DMS153 treated with DMSO at 0.1 percent for 48 hours (cell line): Measurements from ENCODE around the gene CEBPG.

Source experiments
- DNase-seq: peaks from one replicate; lab custom pipeline; 2025; ENCODE audit not compliant: unreplicated experiment; lab: John Stamatoyannopoulos, UW

CEBPG gene

DNA sequence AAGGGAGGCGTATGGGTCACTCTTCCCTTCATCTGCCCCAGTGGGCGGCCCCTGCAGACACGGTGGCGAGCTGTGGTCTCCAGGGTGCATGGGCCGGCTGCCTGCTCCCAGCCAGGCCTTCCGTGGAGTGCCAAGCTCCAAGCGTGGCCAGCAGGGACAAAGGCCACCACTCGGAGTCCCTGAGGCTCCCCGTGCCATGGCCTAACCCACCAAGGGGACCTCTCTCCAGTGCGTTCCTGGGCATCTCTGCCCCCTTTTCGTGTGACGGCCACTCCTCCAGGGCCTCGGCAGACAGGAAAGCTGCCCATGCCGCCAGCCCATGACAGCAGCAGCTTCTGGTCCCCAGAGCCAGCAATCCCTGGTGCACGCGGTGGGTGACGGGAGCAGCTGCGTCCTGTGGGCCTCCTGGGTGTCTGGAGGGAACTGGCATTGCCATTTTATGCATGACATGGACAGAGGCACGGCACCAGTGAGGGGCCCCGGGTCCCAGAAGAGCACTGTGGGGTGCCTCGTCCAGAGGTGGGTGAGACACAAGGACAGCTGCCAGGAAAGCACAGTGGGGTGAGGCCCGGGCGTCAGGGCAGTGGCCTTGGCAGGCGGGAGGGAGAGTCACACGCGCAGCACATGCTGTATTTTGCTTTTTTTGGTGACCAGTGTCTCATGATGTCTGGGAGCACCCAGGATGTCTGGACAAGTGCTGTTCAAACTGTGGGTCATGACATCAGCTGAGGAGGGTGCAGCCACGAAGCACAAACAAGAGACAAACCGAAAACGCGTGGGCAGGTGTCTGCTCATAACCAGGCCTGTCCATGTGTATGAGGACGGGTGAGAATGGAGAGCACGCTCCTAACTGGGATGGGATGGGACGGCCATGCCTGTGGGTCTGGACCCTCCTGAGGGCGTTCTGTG is 32.3 kb downstream of the CEBPG start:
- DNase-seq, result no peak

DNA sequence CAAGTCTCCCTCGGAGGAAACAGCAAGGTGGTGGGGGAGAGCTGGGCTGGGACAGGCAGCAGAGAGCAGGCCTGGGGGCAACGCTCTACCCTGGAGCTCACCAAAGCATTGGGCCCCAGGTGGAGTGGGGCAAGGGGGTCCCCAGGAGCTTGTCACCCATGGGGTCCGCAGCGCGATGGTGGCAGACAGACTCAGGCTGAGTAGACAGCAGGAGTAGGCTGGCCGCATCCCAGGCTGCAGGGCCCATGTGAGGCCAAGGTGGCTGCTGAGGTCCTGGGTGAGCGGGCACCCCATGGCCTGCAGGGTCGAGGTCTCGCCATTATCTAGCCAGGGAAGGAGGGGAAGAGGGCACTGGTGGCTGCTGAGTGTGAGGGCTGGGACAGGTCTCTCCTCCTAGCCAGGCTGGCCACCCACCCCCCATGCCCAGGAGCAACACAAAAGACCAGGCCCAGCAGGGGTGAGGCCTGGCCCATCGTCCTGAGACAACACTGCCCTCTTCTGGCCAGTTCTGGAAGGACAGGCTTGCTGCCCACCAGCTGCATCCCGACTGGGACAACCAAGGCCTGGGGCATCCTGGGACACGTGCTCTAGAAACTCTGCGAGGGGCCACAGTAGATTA is 33.1 kb downstream of the CEBPG start:
- peak; percentile 23 for DNase-seq

DNA sequence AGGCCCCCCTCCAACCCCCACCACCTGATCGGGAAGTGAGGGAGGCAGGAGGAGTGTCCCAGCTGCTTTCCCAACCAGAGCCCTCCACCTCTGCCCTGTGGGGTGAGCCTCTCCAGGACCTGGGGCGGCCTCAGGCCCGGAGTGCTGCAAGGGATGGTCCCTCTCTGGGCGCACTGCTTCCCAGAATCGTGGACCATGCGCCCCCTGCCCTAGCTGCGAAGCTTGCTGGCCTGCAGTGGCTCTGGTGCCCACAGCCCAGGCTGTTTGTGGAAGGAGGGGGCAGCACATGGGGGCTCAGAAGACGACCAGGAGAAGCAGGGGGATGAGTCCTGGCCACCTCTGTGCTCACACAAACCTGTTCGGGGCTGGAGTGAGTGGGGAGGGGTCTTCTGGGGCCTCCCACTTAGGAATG is 33.6 kb downstream of the CEBPG start:
- DNase-seq, result no peak

DNA sequence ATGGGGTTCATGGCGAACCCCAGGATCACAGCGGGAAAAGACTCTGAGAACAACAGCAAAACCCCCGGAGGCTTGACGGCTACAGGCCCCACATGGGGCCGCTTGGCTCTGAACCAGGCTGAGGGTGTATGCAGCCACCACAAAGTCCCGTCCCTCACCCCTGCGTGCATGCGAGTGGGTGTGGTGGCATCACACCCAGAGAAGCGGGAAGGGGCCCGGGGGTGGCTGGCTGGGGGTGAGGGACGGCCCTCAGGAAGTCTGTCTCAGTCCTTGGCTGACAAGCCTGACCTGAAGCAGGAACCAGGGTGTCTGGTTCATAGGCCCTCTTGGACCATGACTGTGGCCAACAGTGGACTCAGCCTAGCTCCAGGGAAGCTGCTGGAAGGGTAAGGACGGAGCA is 34.2 kb downstream of the CEBPG start:
- no peak for DNase-seq

DNA sequence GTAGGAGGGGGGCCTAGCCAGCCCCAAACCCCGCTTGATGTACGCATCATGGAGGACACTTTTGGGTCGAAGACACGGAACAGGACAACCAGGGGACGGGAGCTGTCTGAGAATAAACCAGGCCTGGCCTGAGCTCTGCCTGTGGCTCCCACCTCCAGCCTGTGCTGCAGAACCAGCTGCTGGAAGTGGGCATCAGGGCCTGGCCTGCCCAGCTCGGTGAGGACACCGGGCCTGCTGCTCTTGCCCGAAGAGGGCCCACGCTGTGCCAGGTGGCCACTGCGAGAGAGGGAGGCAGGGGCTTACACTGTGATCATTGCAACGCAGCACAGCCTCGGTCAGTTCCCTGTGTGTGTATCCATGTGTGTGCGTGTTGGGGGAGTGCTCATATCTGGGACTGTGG is 34.6 kb downstream of the CEBPG start:
- DNase-seq, result no peak

DNA sequence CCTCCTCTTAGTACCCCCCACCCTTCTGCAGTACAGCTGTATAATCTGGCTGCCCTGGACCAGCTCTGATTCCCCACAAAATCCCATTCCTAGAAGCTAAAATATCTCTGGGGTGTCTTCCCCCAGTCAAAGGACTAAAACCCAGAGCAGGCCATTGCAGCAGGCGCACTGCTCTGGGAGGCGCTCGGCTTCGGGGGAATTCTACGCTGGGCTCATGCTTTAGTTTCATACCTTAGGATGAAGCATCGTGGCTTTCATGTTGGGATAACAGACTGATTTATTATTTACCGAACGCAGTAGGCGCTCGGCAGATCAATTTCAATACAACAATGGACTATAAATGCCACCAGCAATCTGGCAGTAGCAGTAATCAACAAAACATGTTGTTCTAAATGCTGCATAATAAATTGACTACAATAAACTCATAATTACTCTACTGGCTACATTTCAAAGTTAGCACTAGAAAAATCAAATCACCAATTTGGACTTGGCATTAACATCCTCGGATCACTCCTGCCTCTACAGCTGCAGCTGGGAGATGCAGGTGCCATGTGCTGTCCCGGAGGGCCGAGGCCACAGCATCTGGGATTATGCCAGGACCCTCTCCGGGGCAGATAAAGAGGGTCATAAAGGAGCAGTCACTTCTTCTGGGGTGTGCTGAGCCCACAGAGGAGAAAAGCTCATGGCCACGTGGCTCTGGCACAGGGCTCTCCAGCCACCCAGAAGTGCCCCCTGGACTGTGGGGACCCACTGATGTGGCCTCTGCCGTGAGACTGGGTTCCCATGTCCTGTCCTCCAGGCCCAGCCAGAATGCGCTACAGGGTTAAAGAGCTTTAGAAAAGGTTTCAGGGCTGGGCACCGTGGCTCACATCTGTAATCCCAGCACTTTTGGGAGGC is 35.3 kb downstream of the CEBPG start:
- DNase-seq, result no peak

DNA sequence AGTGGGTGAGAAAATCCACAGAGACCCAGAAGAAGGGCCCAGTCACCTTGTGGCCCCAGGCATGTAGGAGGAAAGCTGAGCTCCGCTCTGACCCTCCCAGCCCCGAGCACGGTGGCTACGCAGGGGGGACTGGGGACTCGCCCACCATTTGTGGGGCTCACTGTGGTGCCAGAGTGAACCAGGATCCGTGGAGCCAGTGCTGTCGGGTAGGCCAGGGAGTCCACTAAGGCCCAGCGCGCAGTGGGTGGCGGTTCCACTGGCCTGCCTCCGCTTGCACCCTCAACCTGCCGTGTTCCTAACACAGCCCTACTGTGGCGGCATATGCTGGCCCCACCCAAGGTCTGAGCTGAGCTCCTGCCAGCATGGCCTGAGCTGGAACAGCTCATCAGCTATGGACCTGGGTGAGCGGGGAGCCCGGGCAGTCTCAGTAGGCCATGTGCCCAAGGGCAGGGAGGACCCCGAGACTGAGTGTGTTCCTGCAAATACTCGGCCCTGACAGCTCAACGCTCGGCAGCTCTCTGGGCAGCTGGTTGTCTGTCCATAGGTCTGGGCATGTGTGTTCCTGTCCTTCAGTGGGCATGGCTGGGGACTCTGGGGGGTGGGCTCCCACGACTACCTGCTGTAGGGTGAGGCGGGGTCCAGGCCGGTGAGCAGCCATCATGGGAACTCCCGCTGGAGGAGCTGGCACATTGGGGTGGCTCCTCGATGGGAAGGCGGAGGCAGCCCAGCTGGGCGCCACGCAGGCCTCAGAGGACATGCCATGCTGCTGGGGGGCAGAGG is 36.6 kb downstream of the CEBPG start:
- DNase-seq, result no peak

DNA sequence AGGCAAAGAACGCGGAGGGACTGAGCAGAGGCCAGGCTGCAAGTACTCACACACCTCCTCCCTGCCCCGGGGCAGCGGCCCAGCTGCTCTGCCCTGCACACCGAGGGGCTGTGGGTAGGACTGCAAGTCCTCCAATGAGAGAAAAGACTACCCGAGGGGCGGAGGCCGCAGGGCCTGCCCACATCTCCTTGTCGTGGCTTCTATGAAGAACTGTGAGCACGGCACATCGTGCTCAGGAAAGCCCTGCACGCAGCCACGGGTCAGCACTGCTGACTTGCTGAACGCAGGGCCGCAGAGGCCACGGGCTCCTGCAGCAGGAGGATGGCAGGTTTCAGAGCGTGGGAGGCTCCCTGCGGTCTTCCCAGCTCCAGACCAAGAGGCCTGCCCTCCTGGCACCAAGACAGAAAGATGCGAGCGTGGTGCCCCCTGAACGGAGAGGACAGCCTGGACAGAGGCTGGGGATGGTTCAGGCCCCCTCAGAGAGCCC is 37.4 kb downstream of the CEBPG start:
- no peak for DNase-seq

DNA sequence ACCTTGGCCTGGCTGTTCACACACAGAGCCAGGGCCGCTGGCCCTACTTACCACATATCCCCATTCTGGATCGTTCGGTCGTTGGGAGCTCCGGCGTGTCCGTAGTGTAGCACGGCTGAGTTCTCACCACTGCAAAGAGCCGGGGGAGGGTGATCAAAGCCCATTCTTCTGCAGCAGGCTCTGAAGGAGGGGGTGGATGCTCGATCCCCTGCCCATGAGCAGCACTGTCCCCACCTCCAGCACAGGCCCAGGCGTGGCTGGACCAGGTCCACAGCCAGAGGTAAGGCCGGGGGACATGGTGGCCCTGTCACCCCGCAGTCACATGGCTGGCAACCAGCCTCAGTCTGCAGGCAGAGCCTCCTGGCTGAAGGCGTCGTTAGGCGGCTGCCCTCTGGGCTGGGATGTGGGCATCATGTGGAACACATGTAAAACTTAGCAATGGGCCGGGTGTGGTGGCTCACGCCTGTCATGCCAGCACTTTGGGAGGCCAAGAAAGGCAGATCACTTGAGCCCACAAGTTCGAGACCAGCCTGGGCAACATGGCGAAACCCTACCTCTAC is 38.2 kb downstream of the CEBPG start:
- DNase-seq, result no peak

DNA sequence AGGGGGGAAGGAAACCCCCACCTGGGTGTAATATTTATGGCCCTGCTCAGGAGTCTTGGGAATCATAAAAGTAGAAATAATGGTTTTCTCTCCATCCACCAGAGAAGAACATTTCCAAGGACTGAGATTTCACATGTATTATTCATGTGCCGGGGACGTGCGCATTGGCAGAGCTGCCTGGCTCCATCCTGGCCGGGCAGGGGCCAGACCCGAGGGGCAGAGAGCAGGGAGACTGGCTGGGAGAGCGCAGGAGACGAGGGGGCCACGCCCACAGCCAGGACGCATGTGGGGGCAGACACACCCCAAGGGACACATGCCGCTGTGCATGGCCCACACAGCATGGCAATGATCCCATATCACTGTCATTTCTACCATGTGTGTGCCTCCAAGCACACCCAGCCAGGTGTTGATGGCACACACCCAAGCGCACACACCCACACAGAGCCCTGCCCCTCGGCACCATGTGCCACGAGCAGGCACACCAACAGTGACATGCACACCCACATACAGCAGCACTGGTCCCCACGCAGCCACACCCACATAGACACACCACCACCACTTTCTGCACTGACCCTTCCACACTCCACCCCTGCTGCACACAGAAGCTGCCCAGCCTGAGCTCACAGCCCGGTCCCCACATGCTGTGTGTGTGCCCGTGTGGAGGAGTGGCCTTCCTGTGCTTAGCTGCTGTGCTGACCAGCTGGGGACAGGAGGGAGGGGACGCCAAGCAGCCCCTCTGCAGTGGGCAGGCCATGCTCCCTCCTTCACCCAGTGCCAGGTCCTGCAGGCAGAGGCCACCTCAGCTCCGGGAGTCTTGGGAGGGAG is 39.3 kb downstream of the CEBPG start:
- DNase-seq, result no peak

DNA sequence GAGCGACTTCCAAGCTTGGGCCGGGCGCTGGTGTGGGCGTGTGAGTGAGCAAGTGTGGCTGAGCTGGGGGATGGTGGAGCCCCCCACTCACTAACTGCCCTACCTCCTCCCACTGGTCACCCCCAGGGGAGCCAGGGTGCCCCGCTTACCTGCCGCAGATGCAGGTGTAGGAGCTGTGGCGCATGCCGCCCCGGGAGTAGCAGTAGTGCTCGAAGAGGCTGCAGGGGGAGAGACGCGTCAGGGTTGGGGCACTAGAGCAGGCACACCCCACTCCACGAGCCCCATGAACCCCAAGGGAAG is 39.9 kb downstream of the CEBPG start:
- DNase-seq, result no peak

DNA sequence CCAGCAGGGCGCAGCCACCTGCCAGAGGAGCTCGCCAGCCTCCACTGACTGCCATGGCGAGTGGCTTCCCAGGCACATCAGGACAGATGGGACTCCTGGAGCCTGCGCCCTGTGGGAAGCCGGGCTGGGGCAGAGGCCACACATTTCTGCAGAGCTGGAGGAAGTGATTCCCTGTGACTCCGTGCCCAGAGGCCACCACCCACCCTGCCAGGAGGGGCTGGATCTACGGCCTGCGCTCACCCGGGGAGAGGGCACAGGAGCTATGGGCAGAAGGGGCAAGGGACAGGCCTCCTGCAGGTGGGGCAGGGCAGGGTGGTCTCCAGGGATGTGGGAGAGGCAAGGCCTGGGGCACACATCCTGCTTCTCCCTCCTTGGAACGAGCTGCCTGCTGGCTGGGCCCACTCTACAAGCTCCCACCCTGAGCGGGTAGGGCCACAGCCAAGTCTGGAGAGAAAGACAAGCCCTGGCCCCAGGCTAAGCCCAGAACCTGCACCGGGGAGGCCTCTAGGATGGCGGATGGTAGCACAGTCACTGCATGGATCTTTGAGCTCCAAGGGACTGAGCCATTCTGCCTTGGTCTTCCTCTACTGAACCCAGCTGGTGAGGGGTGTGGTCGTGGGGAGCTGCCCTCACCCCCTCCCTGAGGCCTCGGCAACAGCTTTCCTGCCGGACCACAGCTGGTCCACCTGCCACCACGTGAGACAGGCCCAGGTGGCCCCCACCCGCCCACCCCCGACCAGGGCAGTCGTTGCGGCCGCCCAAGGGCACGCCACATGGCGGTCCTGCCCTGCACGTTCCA is 40.6 kb downstream of the CEBPG start:
- no peak for DNase-seq

DNA sequence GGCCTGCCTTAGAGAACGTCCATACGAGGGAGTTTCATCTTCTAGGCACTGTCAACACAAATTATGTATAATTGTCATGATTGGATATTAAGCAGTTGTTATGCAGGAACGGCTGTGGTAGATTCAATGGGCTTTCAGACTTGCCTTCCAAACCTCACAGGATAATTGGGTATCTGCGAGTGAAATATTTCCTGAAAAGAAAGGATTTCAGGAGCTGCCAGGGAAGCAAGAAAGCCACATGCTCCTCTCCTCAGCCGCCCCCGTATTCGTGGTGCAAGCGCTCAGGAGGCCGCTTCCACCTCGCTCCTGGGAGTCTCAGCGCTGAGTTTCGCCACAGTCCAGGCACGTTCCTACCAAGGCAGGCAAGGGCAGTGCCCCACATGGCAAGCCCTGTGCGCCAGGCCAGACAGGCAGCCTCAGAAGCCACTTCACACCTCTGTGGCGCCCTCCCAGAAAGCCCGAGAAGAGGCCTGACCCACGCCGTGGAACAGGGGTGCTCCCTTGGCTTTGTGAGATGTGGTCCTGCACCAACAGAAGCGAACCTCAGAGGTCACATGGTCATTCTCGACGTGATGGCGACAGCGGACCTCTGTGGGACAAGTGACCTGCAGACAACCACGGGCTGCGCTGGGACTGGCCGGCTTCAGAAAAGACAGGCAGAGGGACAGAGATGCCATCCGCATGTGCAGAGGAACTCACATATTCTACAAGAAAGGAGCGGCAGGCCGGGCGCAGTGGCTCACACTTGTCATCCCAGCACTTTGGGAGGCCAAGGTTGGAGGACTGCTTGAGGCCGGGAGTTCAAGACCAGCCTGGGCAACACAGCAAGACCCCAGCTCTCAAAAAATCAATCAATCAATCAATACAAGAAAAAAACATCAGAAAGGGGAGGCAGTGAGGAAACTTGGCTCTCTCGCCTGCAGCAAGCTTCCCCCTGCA is 41.4 kb downstream of the CEBPG start:
- no peak for DNase-seq

DNA sequence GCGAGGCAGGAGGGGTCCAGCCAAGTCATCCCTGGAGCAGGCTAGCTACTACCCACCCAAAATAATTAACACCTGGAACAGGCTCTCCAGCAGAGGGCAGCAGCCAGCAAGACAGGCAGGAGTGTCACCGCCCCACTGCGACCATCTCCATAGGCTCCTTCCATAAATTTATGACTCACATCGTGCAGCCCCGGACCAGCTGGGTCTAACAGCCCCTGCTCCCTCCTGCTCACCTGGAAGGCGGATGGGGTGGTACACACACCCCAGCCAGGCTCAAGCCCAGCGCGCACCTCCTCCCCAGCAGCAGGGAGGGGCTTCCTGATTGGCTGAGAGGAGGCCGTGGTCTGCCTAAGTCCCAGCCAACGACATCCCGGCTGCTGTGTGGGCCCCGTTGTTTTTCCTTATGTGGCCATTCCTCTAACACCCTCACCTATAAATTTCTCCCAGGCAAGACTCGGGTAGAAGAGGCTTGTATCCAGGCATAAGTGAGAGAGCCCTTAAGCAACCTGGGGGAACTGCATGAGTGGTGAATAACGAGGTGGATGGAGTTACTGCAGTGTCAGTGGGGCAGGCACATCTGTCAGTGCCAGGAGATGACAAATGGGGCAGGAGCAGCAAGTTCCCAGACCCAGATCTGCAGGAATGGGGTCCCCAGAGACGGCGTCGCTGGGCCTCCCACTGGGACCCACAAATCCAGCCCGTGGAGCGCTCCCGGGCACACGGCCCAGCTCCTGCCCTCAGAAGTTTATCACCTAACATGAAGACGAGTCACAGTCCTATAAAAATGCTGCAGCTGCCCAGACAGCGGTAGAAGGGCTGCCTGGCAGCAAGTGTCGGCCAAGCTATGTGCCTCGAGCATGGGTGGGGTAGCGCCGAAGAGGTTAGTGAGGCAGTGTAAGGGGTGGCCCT is 43.1 kb downstream of the CEBPG start:
- peak; percentile 28 for DNase-seq

DNA sequence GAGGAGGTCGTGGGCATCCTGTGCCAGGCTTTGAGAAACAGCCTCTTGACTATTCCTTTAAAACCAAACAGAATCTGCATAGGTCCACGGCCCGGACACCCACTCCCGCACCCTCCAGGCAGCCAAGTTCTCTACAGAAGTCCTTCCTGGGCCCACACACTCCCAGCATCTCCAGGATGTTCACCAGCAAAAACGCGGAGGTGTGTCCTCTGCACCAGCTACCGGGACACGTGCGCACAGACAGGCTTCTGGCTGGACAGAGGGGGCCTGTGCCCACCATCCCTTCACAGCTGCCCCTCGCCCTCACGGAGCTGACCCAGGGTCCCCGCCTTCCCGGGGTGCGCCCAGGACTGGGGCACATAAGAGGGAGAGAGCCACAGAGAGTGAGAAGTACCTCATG is 44.2 kb downstream of the CEBPG start:
- no peak for DNase-seq

DNA sequence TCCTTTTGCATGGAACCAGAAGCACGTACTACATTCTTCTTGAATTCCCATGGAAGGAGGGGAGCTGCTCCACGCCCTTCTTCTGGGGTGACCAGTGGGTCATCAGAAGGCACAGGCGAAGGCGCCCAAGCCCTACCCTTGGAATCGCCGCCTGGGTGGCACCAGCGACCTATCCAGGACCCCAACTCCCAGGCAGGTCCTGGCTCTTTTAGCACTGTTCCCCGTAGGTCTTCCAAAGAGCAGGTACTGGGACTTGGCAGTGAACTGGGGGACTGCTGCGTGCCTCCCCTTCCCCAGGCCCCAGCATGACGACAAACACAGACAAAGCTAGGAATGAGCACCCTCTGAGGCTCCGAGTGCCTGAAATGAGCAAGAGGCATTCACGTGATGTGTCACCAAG is 45.0 kb downstream of the CEBPG start:
- DNase-seq, result no peak
